Mesothelial cell of epicardium (in vitro differentiated cells): Measurements from ENCODE around the gene CNN3. TPM values are rescaled to one million over a fixed set of nuclear protein-coding genes. Genes with fewer than 3 reads are reported as not detected.

Source experiments
- DNase-seq, 2 experiments: peaks; one replicate each; pipeline ENCODE4 v3.0.0; 2021; ENCODE audit warnings: low spot score in 2 of 2; ENCODE audit not compliant: unreplicated experiment in 2 of 2
- H3K27ac Mint-ChIP-seq: 2 replicates; pipeline ENCODE4 v1.8.0; 2021; ENCODE audit warnings: mixed read lengths
- H3K27me3 Mint-ChIP-seq: 2 replicates; pipeline ENCODE4 v1.8.0; 2021; ENCODE audit warnings: low read depth, mixed read lengths
- H3K36me3 Mint-ChIP-seq: 2 replicates; pipeline ENCODE4 v1.8.0; 2021; ENCODE audit warnings: mixed read lengths
- H3K4me1 Mint-ChIP-seq: 2 replicates; pipeline ENCODE4 v1.8.0; 2021; ENCODE audit warnings: mixed read lengths
- H3K4me3 Mint-ChIP-seq: 2 replicates; pipeline ENCODE4 v1.8.0; 2021; ENCODE audit warnings: mild to moderate bottlenecking, moderate library complexity, mixed read lengths
- H3K9me3 Mint-ChIP-seq: 2 replicates; pipeline ENCODE4 v1.8.0; 2021; ENCODE audit warnings: mixed read lengths
- CTCF ChIP-seq: fragments of 200-600 bp; sonication (generic); IDR thresholded peaks from one replicate; pipeline ENCODE4 v1.5.0; 2021; ENCODE audit warnings: antibody characterized with exemption; ENCODE audit not compliant: unreplicated experiment
- total RNA-seq: library from RNA; stranded (reverse); gene quantifications from 3 replicates; pipeline ENCODE4 v1.2.1, GENCODE V29; 2021

Gene CNN3
- total RNA-seq, 1 donor from 2014 or later, result 247 TPM

GRCh38 chr1:94970783-94971182 lies 43.9 kb upstream of the CNN3 start:
- Mint-ChIP-seq H3K36me3 (peaks cover 3% of the 10 kb centered on the region), H3K27me3 (no peaks in the 10 kb centered on the region), H3K4me1 (peaks cover 28% of the 10 kb centered on the region), H3K9me3 (peaks cover 5% of the 10 kb centered on the region), H3K27ac (peak overlapping the region; percentile 73), H3K4me3 (no peak overlapping the region)
- TF ChIP-seq CTCF, result no peak
- no peak for DNase-seq

- no peak for TF ChIP-seq CTCF
- Mint-ChIP-seq H3K4me3 (no peak overlapping the region), H3K9me3 (no peaks in the 10 kb centered on the region), H3K27me3 (no peaks in the 10 kb centered on the region), H3K27ac (no peak overlapping the region), H3K4me1 (peaks cover 20% of the 10 kb centered on the region), H3K36me3 (no peaks in the 10 kb centered on the region)
- DNase-seq, result no peak
Observed at GRCh38 chr1:94969137-94969536, 42.2 kb upstream of the CNN3 start.

- Mint-ChIP-seq H3K4me1 (peaks cover 10% of the 10 kb centered on the region), H3K9me3 (no peaks in the 10 kb centered on the region), H3K36me3 (peaks cover 2% of the 10 kb centered on the region), H3K27me3 (no peaks in the 10 kb centered on the region), H3K4me3 (no peak overlapping the region), H3K27ac (no peak overlapping the region)
- DNase-seq, result no peak
- no peak for TF ChIP-seq CTCF
Observed at GRCh38 chr1:94966033-94966432, 39.1 kb upstream of the CNN3 start.

- TF ChIP-seq CTCF, result no peak
- no peaks in the 10 kb centered on the region for H3K27me3 Mint-ChIP-seq
- peaks cover 2% of the 10 kb centered on the region for H3K36me3 Mint-ChIP-seq
- no peak overlapping the region for H3K4me3 Mint-ChIP-seq
- H3K4me1 Mint-ChIP-seq, result peaks cover 5% of the 10 kb centered on the region
- H3K9me3 Mint-ChIP-seq, result no peaks in the 10 kb centered on the region
- no peak for DNase-seq
- H3K27ac Mint-ChIP-seq, result no peak overlapping the region
Observed at GRCh38 chr1:94963864-94964263, 37.0 kb upstream of the CNN3 start.

GRCh38 chr1:94962409-94963265 lies 35.7 kb upstream of the CNN3 start:
- TF ChIP-seq CTCF, result no peak
- Mint-ChIP-seq H3K9me3 (no peaks in the 10 kb centered on the region), H3K27ac (peak overlapping the region; percentile 92), H3K36me3 (peaks cover 2% of the 10 kb centered on the region), H3K4me1 (peaks cover 5% of the 10 kb centered on the region), H3K27me3 (no peaks in the 10 kb centered on the region), H3K4me3 (peak overlapping the region; percentile 57)
- no peak for DNase-seq
